ENCODE results near the gene ZNF816.

ZNF816 gene

DNA sequence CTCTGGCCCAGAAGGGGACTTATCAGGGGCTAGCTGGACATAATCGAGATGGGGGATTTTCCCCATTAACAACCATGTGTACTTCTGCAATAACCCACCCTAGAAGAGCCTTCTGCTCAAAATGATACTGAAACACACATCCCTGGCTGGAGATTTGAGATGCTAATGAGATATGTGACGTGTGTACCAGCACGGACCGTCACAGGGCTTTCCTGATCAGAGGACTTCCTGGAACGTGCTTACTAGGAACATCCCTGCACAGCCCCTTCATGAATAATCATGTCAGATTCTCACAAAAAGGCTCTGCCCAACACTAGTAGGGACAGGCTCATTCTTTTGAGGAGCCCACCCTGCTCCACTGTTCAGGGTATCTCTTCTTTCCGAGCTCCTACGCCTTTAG lies 44.5 kb upstream of the ZNF816 start:
- Histone ChIP-seq H3K9me3 (peaks cover 9% of the 10 kb centered on the region), H3K4me1 (ENCODE audit: control insufficient read depth in 1 of 2, insufficient read depth in 1 of 2, low read depth in 1 of 2, low read length in 1 of 2) (no peaks in the 10 kb centered on the region), H3K4me3 (ENCODE audit: low read depth in 1 of 2, low read length in 1 of 2) (no peak overlapping the region), H3K36me3 (no peaks in the 10 kb centered on the region), H3K27ac (no peak overlapping the region), H3K27me3 (no peaks in the 10 kb centered on the region)
- TF ChIP-seq, protein P1, sequence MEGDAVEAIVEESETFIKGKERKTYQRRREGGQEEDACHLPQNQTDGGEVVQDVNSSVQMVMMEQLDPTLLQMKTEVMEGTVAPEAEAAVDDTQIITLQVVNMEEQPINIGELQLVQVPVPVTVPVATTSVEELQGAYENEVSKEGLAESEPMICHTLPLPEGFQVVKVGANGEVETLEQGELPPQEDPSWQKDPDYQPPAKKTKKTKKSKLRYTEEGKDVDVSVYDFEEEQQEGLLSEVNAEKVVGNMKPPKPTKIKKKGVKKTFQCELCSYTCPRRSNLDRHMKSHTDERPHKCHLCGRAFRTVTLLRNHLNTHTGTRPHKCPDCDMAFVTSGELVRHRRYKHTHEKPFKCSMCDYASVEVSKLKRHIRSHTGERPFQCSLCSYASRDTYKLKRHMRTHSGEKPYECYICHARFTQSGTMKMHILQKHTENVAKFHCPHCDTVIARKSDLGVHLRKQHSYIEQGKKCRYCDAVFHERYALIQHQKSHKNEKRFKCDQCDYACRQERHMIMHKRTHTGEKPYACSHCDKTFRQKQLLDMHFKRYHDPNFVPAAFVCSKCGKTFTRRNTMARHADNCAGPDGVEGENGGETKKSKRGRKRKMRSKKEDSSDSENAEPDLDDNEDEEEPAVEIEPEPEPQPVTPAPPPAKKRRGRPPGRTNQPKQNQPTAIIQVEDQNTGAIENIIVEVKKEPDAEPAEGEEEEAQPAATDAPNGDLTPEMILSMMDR (IDR thresholded peaks at IDR 0.05), result no peak

DNA sequence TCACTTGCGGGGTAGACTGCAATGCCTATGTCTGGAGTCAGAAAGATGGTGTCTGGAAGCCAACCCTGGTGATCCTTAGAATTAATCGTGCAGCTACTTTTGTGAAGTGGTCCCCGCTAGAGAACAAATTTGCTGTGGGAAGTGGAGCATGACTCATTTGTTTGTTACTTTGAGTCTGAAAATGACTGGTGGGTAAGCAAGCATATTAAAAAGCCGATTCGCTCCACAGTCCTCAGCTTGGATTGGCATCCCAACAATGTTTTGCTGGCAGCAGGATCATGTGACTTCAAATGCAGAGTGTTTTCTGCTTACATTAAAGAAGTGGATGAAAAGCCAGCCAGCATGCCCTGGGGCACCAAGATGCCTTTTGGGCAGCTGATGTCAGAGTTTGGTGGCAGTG lies 41.6 kb upstream of the ZNF816 start:
- Histone ChIP-seq H3K36me3 (no peaks in the 10 kb centered on the region), H3K9me3 (peaks cover 14% of the 10 kb centered on the region), H3K27me3 (no peaks in the 10 kb centered on the region), H3K4me1 (ENCODE audit: control insufficient read depth in 1 of 2, insufficient read depth in 1 of 2, low read depth in 1 of 2, low read length in 1 of 2) (no peaks in the 10 kb centered on the region), H3K4me3 (ENCODE audit: low read depth in 1 of 2, low read length in 1 of 2) (no peak overlapping the region), H3K27ac (no peak overlapping the region)
- TF ChIP-seq, protein P1 (IDR thresholded peaks at IDR 0.05), result no peak

DNA sequence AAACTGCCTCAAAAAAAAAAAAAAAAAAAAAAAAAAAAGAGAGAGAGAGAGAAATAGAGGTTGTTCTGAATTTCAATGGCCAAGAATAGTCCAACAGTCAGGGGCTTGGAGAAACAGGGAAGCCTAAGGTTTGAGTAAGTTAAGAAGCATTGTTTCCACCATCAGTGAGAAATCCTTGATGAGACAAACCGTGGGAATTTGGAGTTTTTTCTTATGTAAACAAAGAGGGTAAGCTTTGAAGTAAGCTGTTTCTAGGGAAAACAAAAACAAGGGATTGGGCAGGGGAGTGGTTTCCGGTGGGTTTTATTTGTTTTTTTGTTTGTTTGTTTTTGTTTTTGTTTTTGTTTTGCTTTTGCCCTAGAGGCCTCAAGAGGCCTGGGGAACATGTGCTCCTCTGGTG lies 39.8 kb upstream of the ZNF816 start:
- Histone ChIP-seq H3K4me1 (ENCODE audit: control insufficient read depth in 1 of 2, insufficient read depth in 1 of 2, low read depth in 1 of 2, low read length in 1 of 2) (no peaks in the 10 kb centered on the region), H3K27ac (no peak overlapping the region), H3K9me3 (peaks cover 8% of the 10 kb centered on the region), H3K36me3 (no peaks in the 10 kb centered on the region), H3K4me3 (ENCODE audit: low read depth in 1 of 2, low read length in 1 of 2) (no peak overlapping the region), H3K27me3 (no peaks in the 10 kb centered on the region)
- TF ChIP-seq, protein P1 (IDR thresholded peaks at IDR 0.05), result no peak

DNA sequence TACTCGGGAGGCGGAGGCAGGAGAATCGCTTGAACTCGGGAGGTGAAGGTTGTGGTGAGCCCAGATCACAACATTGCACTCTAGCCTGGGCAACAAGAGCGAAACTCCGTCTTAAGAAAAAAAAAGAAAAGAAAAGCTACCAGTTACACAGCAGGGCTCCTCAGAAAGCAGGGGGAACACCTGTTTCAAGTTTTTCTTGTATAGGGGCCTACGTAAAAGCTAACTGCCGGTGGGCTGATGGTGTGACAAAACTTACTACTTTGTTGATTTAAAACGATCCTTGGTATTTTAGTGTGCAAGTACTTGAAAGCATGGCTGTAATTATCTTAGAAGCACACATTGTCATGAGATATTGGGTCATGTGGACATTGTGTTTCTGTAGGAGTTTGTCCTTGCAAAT lies 35.3 kb upstream of the ZNF816 start:
- Histone ChIP-seq H3K4me3 (ENCODE audit: low read depth in 1 of 2, low read length in 1 of 2) (no peak overlapping the region), H3K9me3 (peaks cover 14% of the 10 kb centered on the region), H3K27me3 (peaks cover 2% of the 10 kb centered on the region), H3K4me1 (ENCODE audit: control insufficient read depth in 1 of 2, insufficient read depth in 1 of 2, low read depth in 1 of 2, low read length in 1 of 2) (peaks cover 6 to 9% of the 10 kb centered on the region in 2 experiments), H3K27ac (no peak overlapping the region), H3K36me3 (no peaks in the 10 kb centered on the region)
- TF ChIP-seq, protein P1 (IDR thresholded peaks at IDR 0.05), result no peak

DNA sequence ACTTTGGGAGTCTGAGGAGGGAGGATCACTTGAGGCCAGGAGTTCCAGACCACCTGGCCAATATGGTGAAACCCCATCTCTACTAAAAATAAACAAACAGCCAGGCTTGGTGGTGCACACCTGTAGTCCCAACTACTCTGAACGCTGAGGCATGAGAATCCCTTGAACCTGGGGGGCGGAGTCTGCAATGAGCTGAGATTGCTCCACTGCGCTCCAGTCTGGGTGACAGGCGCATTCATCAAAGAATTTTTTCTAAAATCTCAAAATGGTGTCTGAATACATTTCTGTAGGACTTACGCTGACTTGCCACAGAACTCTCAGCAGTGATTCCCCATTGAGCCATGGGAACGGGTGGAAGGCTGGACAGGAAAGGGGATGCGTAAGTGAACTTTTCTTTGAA lies 33.0 kb upstream of the ZNF816 start:
- peaks cover 14% of the 10 kb centered on the region for H3K9me3 ChIP-seq
- H3K4me3 ChIP-seq (ENCODE audit: low read depth in 1 of 2, low read length in 1 of 2), result no peak overlapping the region
- H3K36me3 ChIP-seq, result no peaks in the 10 kb centered on the region
- TF ChIP-seq, protein P1 (IDR thresholded peaks at IDR 0.05), result no peak
- no peak overlapping the region for H3K27ac ChIP-seq
- peaks cover 10 to 15% of the 10 kb centered on the region in 2 experiments for H3K4me1 ChIP-seq (ENCODE audit: control insufficient read depth in 1 of 2, insufficient read depth in 1 of 2, low read depth in 1 of 2, low read length in 1 of 2)
- H3K27me3 ChIP-seq, result peaks cover 16% of the 10 kb centered on the region
